C4-2B (cell line): Measurements from ENCODE around the gene HYAL3.
A peak's percentile ranks its signal among the peaks of the same experiment; 100 is the strongest.

Experiments
- H3K27ac ChIP-seq: fragments of 450-650 bp; 2 replicates; pipeline ENCODE4 v1.5.1; 2017
- CTCF ChIP-seq: fragments of 450-650 bp; conservative IDR thresholded peaks from 2 replicates; pipeline ENCODE4 v1.5.1; 2017; ENCODE audit warnings: mild to moderate bottlenecking
- ZFX ChIP-seq: fragments of 450-650 bp; IDR thresholded peaks from 2 replicates; pipeline ENCODE4 v1.6.1; 2017

The HYAL3 gene

GRCh38 chr3:50302095-50303012 is 3.1 kb upstream of the HYAL3 start:
- TF ChIP-seq ZFX (no peak), CTCF (no peak)
- H3K27ac ChIP-seq, result peak overlapping the region; percentile 17; the same call in 1 of the 2 replicates

- no peak for TF ChIP-seq ZFX
- no peak for TF ChIP-seq CTCF
- peak overlapping the region; percentile 83 for H3K27ac ChIP-seq
These were observed 1.6 kb upstream of the HYAL3 start for GRCh38 chr3:50300681-50301254.

GRCh38 chr3:50299929-50300680 is 900 bp upstream of the HYAL3 start:
- TF ChIP-seq ZFX, result peak; percentile 23; the same call in 1 of the 2 replicates
- no peak for TF ChIP-seq CTCF

GRCh38 chr3:50299638-50299928 is 378 bp upstream of the HYAL3 start:
- H3K27ac ChIP-seq, result peak overlapping the region; percentile 83
- TF ChIP-seq CTCF (no peak), ZFX (no peak)

More at GRCh38 chr3:50299929-50300680, 900 bp upstream of the HYAL3 start:
- peak overlapping the region; percentile 83 for H3K27ac ChIP-seq

DNA sequence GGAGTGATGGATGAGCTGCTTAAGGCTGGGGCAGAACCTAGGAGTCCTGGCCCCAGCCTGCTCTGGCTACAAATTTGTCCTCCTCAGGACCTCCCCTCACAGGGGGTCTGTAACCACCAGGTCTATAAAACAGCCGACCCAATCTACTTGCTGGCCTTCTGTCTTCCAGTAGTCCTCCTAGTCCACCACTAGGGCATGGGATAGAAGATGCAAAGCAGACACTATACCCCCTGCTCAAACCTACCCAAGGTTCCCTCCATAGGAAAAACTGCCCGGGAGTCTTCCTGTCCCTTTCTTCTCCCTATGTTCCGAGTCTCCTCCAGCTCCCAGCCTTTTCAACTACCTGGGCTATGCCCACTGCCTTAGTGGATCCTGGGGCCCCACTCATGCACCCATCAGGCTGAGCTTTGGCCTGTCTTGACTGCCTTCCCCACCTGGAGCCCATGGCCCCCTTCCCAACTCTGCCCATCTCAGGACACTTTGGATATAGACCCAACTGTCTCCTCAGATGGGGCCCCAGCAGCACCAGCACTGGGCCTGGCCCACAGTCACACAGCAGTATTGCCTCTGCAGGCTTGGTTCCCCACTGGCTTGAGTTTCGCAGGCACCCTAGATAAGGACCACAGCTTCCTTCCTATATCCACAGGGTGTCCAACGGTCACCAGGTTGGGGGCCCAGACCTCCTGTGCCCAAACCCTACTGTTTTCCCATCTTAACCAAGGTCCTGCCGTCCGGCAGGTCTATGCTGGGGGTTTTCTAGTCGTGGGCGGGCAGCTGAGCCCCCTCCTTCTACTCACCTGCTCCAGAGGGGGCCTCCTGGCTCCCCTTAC is 1.1 kb downstream of the HYAL3 start:
- peak overlapping the region; percentile 83 for H3K27ac ChIP-seq
- TF ChIP-seq CTCF, result no peak; the same call in 1 of the 2 replicates
- no peak for TF ChIP-seq ZFX

DNA sequence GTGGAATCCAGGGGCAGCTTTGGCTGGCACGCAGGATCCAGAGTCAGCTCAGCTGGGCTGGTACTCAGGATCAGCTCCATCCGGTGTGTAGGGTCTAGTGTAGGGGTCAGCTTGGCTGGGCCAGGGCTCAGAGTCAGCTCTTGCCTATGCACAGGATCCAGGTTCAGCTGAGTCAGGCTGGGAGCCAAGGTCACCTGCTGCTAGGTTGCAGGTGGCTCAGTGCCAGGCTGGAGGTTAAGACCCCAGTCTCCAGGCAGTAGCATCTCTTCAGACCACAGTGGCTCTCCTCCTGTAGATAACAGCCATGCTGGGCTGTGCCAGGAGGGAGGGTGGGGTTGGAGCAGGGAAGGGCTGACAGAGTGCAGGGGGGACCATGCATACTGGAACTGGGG is 1.8 kb downstream of the HYAL3 start:
- H3K27ac ChIP-seq, result no peak overlapping the region
- TF ChIP-seq ZFX (no peak), CTCF (no peak)
